Activated T-cell treated with anti-CD3 and anti-CD28 coated beads, Interleukin-2, amount 50 U/mL, for 72 hours (primary cell): ENCODE measurements around the gene MCM5. TPM values are rescaled to one million over a fixed set of nuclear protein-coding genes. Genes with fewer than 3 reads are reported as not detected.
"Not testable (repeated sequence)": the region's sequence is repeated elsewhere in the genome, so short reads cannot be mapped to it uniquely, and the experiment has no call there.

ENCODE experiments used
- ATAC-seq, 2 donors: fragments of 150-1000 bp; cut with Tn5 transposase; replicated peaks in 1 of 2; 2 replicates each; pipeline ENCODE4 v1.10.0; 2021; ENCODE audit warnings: moderate library complexity in 2 of 2, mild to moderate bottlenecking in 1 of 2
- DNase-seq, 2 donors: peaks; one replicate each; pipeline ENCODE4 v3.0.0; 2021 to 2022; ENCODE audit warnings: mixed read lengths in 1 of 2
- H3K27ac Mint-ChIP-seq: one replicate; pipeline ENCODE4 v1.8.0; 2022; ENCODE audit warnings: mild to moderate bottlenecking, moderate library complexity, mixed read lengths
- H3K27me3 Mint-ChIP-seq: one replicate; pipeline ENCODE4 v1.8.0; 2022; ENCODE audit warnings: low read depth, mixed read lengths
- H3K36me3 Mint-ChIP-seq, 2 donors: one replicate each; pipeline ENCODE4 v1.8.0; 2022; ENCODE audit warnings: mixed read lengths in 2 of 2, mild to moderate bottlenecking in 1 of 2; ENCODE audit not compliant: insufficient read depth in 2 of 2
- H3K4me1 Mint-ChIP-seq: one replicate; pipeline ENCODE4 v1.8.0; 2022; ENCODE audit warnings: low read depth, mixed read lengths
- H3K4me3 Mint-ChIP-seq, 2 donors: one replicate each; pipeline ENCODE4 v1.8.0; 2022; ENCODE audit warnings: mild to moderate bottlenecking in 2 of 2, mixed read lengths in 2 of 2, moderate library complexity in 2 of 2
- H3K9me3 Mint-ChIP-seq, 2 donors: one replicate each; pipeline ENCODE4 v1.8.0; 2022; ENCODE audit warnings: mixed read lengths in 2 of 2
- total RNA-seq, 2 donors: library from RNA; stranded (reverse); gene quantifications; one replicate each; pipeline ENCODE4 v1.2.3, GENCODE V29; 2022

MCM5 gene
- 100 to 1,000 TPM; 290 to 370 TPM for total RNA-seq

- Mint-ChIP-seq H3K27ac (peak within 1 kb of the TSS; percentile 99), H3K27me3 (no peaks in the 10 kb centered on the region), H3K4me1 (peaks cover 27% of the 10 kb centered on the region), H3K36me3 (peaks cover 15 to 32% of the 10 kb centered on the region in 2 donors), H3K4me3 (peak within 1 kb of the TSS; percentile 99 to 100), H3K9me3 (no peaks in the 10 kb centered on the region)
- peak; percentile 97 to 98 for DNase-seq
- ATAC-seq: peak; percentile 99
These were observed at the start of gene MCM5 for GRCh38 chr22:35399678-35400500. Gene MCM5 (plus strand): TSS chr22:35400140. CDS start chr22:35400439, 299 bp downstream.

DNA sequence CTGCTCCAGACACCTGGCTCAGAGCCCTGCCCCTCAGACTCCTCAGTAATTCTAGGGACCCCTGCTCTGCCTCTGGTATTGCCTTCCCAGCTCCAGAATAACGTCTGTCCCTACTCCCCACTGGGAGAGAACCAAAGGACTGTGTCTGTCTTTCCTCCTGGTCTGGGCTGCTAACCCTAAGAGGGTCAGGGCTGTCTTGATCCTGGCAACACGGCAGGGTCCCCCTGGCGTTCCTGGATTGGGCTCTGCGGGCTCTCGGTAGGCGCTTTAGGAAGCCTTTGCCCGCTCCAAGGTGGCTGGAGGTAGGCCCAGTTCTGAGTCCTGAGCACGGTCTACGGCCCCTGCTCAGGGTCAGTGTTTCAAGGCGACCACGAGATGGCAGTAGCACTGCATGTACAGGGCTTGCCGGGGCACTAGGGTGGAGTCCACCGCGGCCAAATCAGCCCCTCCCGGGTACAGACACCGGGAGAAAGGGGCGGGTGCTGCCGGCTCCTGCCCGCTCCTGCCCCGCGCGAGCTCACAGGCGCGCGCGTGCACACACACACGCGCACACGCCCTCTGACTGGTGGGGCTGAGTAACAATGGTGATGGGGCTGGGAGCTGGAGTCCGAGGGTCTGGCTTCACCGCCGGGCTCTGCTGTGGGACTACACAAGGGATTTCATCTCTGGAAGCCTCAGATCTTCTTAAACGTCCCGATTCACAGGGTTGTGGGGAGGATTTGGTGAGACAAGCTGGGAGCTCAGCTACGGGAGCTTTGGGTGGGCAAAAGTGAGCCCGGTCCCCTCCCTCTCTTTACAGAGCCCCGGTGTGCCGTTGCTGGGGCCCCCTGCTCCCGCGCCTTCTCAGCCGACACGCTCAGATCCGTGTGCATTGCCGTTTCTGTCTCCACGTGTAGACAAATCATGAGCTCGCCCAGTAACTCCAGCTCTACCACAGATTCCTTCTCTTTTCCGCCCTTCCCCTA, 49.1 kb upstream of the MCM5 start:
- peak; percentile 88 for DNase-seq
- Mint-ChIP-seq H3K9me3 (no peaks in the 10 kb centered on the region), H3K27ac (peak overlapping the region; percentile 45), H3K36me3 (no peaks in the 10 kb centered on the region), H3K27me3 (peaks cover 15% of the 10 kb centered on the region), H3K4me1 (peaks cover 27% of the 10 kb centered on the region), H3K4me3 (peak overlapping the region; percentile 84 to 91)
- ATAC-seq: peak; percentile 93

DNA sequence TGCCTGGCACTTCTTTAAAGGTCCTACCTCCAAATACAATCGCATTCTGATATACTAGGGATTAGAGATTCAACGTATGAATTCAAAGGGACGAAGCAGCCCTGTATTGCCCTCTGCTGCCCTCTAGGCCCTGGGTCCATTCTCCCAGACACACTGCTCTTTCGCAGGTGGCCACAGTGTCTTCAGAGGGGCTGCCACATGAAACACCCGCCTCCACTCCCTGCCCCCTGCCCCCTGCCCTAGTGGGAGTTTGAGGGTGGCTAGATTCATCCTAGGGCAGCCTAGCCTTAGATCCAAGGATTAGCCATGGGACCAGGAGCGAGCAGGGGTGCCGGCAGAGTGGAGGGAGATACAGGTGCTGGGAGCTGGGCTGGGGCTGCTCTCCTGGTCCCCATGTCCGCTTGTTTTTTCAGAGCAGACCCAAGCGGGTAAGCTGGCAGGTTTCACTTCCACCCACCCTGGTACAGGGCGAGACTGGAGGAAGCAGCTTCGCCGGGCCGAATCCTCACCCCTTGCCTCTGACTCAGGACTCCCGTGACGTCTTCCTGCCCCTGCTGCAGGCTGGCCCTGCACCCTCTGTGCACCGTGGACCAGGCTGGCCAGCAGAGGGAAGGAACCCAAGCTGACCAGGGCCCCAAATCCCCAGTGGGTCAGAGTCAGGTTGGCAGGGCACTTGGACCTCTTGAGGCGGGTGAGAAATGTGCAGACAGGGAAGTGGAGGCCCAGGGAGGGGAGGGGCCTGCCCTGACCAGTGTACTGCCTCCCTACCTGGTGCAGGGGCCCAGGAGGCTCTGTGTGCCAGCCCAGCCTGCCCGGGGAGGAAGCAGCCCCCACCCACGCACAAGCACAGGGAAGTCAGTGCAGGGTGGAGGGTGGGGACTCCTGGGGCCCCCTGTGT, 47.5 kb upstream of the MCM5 start:
- no peak overlapping the region for H3K27ac Mint-ChIP-seq
- peaks cover 18% of the 10 kb centered on the region for H3K27me3 Mint-ChIP-seq
- H3K36me3 Mint-ChIP-seq: no peaks in the 10 kb centered on the region

DNA sequence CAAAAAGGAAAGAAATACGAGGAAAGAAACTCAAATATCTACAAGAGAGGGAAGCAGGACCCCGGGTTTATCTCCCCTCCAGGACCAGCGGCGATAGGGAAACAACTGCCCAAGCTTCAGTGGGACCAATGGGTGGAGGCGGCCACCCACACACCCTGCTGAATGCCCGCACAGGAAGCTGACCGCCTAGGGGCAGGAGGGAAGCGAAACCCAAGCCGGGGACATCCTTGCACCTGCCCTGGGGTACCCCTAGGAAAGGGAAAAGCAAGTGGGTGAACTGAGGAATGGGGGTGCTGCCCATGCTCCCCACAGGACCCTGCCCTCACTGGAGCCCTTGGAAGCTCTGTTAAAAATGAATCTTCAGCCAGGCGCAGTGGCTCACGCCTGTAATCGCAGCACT, 46.6 kb upstream of the MCM5 start:
- DNase-seq (no peak), ATAC-seq (no peak)
- Mint-ChIP-seq H3K4me1 (peaks cover 27% of the 10 kb centered on the region), H3K36me3 (no peaks in the 10 kb centered on the region), H3K9me3 (no peaks in the 10 kb centered on the region), H3K27ac (no peak overlapping the region), H3K27me3 (peaks cover 18% of the 10 kb centered on the region), H3K4me3 (no peak overlapping the region)

More for the DNA sequence above, 47.5 kb upstream of the MCM5 start:
- DNase-seq (peak; percentile 64 to 65), ATAC-seq (peak; percentile 61 to 66)
- H3K4me3 Mint-ChIP-seq: peak overlapping the region; percentile 69 to 91
- H3K9me3 Mint-ChIP-seq: no peaks in the 10 kb centered on the region
- H3K4me1 Mint-ChIP-seq: peaks cover 27% of the 10 kb centered on the region

GRCh38 chr22:35354068-35354467, 45.9 kb upstream of the MCM5 start:
- no peaks in the 10 kb centered on the region for H3K9me3 Mint-ChIP-seq
- DNase-seq (no peak), ATAC-seq (no peak)
- peaks cover 18% of the 10 kb centered on the region for H3K27me3 Mint-ChIP-seq
- peaks cover 27% of the 10 kb centered on the region for H3K4me1 Mint-ChIP-seq
- no peak overlapping the region for H3K27ac Mint-ChIP-seq
- no peak overlapping the region for H3K4me3 Mint-ChIP-seq
- H3K36me3 Mint-ChIP-seq: no peaks in the 10 kb centered on the region

DNA sequence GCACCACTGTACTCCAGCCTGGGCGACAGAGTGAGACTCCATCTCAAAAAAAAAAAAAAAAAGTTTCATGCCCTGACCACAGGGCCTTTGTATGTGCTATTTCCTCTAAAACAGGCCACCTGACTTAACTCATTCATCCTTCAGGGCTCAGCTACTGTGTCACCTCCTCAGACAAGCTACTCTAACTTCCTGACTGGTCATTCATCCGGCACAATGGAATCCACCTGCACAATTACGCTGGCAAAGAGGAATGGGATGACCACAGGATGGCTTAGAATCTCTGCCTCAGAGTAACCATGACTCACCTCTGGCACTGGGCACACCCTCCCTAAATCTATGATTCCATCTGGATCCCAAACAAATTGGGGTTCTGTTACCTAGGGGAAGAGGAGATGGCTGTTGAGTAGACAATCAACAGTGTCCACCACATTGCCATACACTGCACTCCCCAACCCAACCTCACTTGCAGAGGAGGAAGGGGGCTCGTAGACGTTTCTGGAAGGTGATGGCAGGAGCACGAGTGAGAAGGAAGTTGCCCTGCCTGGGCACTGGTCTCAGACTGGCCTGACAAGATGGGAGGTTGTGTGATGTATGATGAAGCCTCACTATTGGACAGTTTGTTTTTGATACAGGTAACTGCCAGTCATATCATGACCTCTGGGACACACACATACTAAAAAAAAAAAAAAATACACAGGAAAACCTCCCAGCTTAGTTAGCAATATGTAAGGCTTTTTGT, 41.9 kb upstream of the MCM5 start:
- peaks cover 8% of the 10 kb centered on the region for H3K27me3 Mint-ChIP-seq
- no peaks in the 10 kb centered on the region for H3K36me3 Mint-ChIP-seq
- DNase-seq (no peak), ATAC-seq (no peak)
- peaks cover 1% of the 10 kb centered on the region for H3K4me1 Mint-ChIP-seq
- no peak overlapping the region for H3K4me3 Mint-ChIP-seq
- H3K27ac Mint-ChIP-seq: no peak overlapping the region
- H3K9me3 Mint-ChIP-seq: no peaks in the 10 kb centered on the region

- Mint-ChIP-seq H3K4me1 (no peaks in the 10 kb centered on the region), H3K36me3 (no peaks in the 10 kb centered on the region), H3K27ac (no peak overlapping the region), H3K4me3 (no peak overlapping the region), H3K27me3 (peaks cover 8% of the 10 kb centered on the region), H3K9me3 (no peaks in the 10 kb centered on the region)
- ATAC-seq (no peak), DNase-seq (no peak)
These were observed 40.4 kb upstream of the MCM5 start for GRCh38 chr22:35359380-35360065.

DNA sequence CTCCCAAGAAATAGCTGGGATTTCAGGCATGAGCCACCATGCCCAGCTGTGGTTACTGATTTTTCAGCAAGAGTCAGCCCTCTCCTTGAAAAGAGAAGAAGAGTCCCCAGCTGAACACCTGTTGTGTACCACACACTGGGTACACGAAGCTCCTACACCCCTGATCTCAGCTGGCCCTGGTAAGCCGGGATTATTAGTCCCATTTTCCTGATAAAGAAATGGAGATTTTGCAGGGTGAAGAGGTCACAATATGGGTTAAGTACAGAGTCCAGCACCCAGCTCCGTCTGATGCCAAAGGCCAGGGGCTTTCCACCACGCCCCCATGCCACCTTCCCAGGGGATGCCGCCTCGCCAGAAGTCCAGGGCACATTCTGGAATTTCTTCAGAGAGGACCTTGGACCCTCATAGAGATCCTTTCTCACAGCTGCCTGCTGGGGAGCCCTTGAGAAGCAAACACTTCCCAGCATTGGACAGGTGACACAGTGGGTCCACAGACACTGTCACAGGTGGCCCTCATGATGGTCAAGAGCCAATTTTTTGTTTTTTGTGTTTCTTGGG, 38.9 kb upstream of the MCM5 start:
- no peaks in the 10 kb centered on the region for H3K9me3 Mint-ChIP-seq
- ATAC-seq: no peak
- no peak overlapping the region for H3K4me3 Mint-ChIP-seq
- peaks cover 11% of the 10 kb centered on the region for H3K27me3 Mint-ChIP-seq
- H3K36me3 Mint-ChIP-seq: no peaks in the 10 kb centered on the region
- no peak overlapping the region for H3K27ac Mint-ChIP-seq
- DNase-seq: no peak
- H3K4me1 Mint-ChIP-seq: no peaks in the 10 kb centered on the region

- peaks cover 19% of the 10 kb centered on the region for H3K27me3 Mint-ChIP-seq
These were observed 36.3 kb upstream of the MCM5 start for GRCh38 chr22:35363566-35364086.

DNA sequence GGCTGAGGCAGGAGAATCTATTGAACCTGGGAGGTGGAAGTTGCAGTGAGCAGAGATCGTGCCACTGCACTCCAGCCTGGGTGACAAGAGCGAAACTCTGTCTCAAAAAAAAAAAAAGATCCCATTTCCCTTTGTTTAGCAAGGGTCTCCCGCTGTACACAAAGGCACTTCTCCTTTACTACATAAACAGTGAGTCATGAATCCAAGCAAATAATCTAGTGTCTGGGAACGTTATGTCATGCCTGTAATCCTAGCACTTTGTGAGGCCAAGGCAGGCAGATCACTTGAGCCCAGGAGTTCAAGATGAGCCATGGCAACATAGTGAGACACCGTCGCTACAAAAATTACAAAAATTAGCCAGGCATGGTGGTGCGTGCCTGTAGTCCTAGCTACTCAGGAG, 35.7 kb upstream of the MCM5 start:
- H3K4me1 Mint-ChIP-seq, H3K4me3 Mint-ChIP-seq, H3K27ac Mint-ChIP-seq, DNase-seq, ATAC-seq, H3K9me3 Mint-ChIP-seq, H3K36me3 Mint-ChIP-seq: not testable (repeated sequence)
- peaks cover 25% of the 10 kb centered on the region for H3K27me3 Mint-ChIP-seq

More at GRCh38 chr22:35363566-35364086, 36.3 kb upstream of the MCM5 start:
- ATAC-seq: no peak
- no peaks in the 10 kb centered on the region for H3K36me3 Mint-ChIP-seq
- H3K27ac Mint-ChIP-seq: no peak overlapping the region
- no peaks in the 10 kb centered on the region for H3K9me3 Mint-ChIP-seq
- no peak overlapping the region for H3K4me3 Mint-ChIP-seq
- DNase-seq: no peak
- no peaks in the 10 kb centered on the region for H3K4me1 Mint-ChIP-seq

DNA sequence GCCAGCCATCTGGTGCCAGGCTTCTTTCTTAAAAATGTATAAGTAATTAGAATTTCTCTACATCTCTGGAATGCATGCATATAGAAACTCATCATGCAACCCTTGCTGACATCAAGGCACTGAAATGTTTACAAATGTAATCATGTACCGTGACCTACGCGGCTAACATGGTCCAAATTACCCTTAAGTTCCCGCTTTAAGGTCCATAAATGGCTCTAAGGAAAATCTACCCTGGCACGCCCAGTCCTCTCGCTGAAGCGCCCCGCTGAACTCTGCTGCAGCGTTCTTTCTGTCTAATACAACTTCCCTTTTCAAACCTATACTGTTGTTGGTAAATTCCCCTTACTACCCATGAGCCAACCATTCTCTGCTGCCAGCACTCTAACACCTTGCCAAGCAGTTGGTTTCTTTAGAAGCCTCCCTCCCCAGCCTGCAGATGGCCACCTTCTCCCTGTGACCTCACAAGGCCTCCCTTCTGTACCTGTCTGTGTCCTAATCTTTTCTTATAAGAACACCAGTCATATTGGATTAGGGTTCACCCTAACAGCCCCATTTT, 32.5 kb upstream of the MCM5 start:
- no peak for DNase-seq
- H3K27ac Mint-ChIP-seq: no peak overlapping the region

More for the DNA sequence above, 32.5 kb upstream of the MCM5 start:
- Mint-ChIP-seq H3K4me1 (peaks cover 5% of the 10 kb centered on the region), H3K4me3 (no peak overlapping the region), H3K9me3 (no peaks in the 10 kb centered on the region), H3K36me3 (no peaks in the 10 kb centered on the region), H3K27me3 (peaks cover 29% of the 10 kb centered on the region)
- no peak for ATAC-seq
